ENCODE measurements around the gene STPG4. TPM values are rescaled to one million over a fixed set of nuclear protein-coding genes. Genes with fewer than 3 reads are reported as not detected.

Gene STPG4
- total and polyA plus RNA-seq, 2 of the 8 experiments (the other 6 are each of a cell fraction or from before 2014, with no cell fraction given) = 0.28 TPM; not detected in 1

DNA sequence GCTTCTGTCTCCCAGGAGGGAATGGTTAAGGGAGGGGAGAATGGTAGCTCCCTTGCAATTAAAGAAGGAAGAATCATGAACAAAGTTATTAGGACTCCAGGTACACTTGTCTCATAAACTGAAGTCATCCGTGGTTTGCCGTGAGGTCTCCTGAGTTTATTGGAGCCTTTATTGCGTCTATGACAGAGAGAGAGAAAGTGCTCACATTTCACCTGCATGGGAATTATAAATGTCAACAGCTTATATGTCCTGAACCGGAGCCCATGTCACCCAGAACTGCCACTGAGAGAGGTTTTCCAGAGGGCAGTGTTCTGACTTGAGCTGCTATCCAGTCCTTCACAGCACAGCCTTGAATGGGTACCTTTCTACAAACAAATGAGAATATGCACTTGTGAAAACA is 104.3 kb downstream of the STPG4 start:
- H3K9me3 ChIP-seq (ENCODE audit: insufficient read depth in 2 of 2, low read depth in 1 of 2, low read length in 1 of 2) = no peaks in the 10 kb centered on the region
- no peak overlapping the region for H4K8ac ChIP-seq (ENCODE audit: extremely low read depth, insufficient read depth, low read length)
- H3K4ac ChIP-seq (replicated peaks; ENCODE audit: insufficient read length, low read depth, low read length) = no peak overlapping the region
- peaks cover 0 to 3% (median under 1%) of the 10 kb centered on the region in 4 experiments; a peak in 3 of 7 replicates for H3K4me1 ChIP-seq (replicated peaks in 1 of 4; ENCODE audit: control insufficient read depth in 3 of 4, insufficient read depth in 4 of 4, low read length in 3 of 4)
- TF ChIP-seq RFX5 (IDR thresholded peaks at IDR 0.05; ENCODE audit: borderline replicate concordance, low read depth, low read length) (no peak), ZNF274 (IDR thresholded peaks at IDR 0.05; ENCODE audit: borderline replicate concordance, extremely low read depth, low read length) (no peak), ATF3 (IDR thresholded peaks at IDR 0.05; ENCODE audit: insufficient read depth, low read depth, low read length) (no peak), TAF1 (IDR thresholded peaks at IDR 0.05; ENCODE audit: low read depth, low read length) (no peak), TAF7 (optimal IDR thresholded peaks at IDR 0.05; ENCODE audit: borderline replicate concordance, low read depth, low read length) (no peak), CBX8 (IDR thresholded peaks at IDR 0.05; ENCODE audit: borderline replicate concordance, low read depth, low read length) (no peak), PHF8 (conservative IDR thresholded peaks at IDR 0.05; ENCODE audit: low read depth, low read length) (no peak), CEBPB (IDR thresholded peaks at IDR 0.05; ENCODE audit: low read depth, low read length) (no peak)
- POLR2A ChIA-PET (ENCODE audit: partially characterized antibody) = interaction anchor here (1.3 kb wide), 1 partner anchor 14 kb away, joined by 3 read pairs; no protein-coding TSS in a partner anchor
- no peaks in the 10 kb centered on the region for H3K23me2 ChIP-seq (ENCODE audit: low read depth, low read length)
- no peak overlapping the region for H3K4me2 ChIP-seq (ENCODE audit: insufficient read depth in 1 of 2, low read depth in 2 of 2, low read length in 2 of 2)
- H2BK15ac ChIP-seq (ENCODE audit: low read length) = no peak overlapping the region
- no peak overlapping the region for H3K23ac ChIP-seq (ENCODE audit: insufficient read length)
- H3K14ac ChIP-seq (ENCODE audit: insufficient read length) = no peak overlapping the region
- no peak overlapping the region for H3K9ac ChIP-seq (replicated peaks in 1 of 4; ENCODE audit: extremely low read depth in 1 of 4, low read depth in 3 of 4, low read length in 3 of 4)
- H3K56ac ChIP-seq (replicated peaks; ENCODE audit: insufficient read length, low read depth, low read length) = no peak overlapping the region
- H3K79me1 ChIP-seq (ENCODE audit: low read depth, low read length) = no peaks in the 10 kb centered on the region
- no peak overlapping the region for H4K5ac ChIP-seq (ENCODE audit: insufficient read length, low read depth, low read length)
- H2BK5ac ChIP-seq (ENCODE audit: low read depth, low read length) = no peak overlapping the region
- H3K79me2 ChIP-seq (ENCODE audit: control insufficient read depth in 1 of 2, insufficient read depth in 2 of 2, low read length in 2 of 2) = no peaks in the 10 kb centered on the region
- H3K27me3 ChIP-seq (replicated peaks in 1 of 4; ENCODE audit: control insufficient read depth in 3 of 4, extremely low read depth in 1 of 4, insufficient read depth in 3 of 4, low read length in 3 of 4) = no peaks in the 10 kb centered on the region
- WGBS, 2 experiments (ENCODE audit: extremely low coverage in 1 of 2, insufficient coverage in 1 of 2, insufficient read length in 1 of 2, insufficient replicate concordance in 2 of 2, low coverage in 1 of 2, low lambda C conversion rate in 2 of 2, missing lambda C conversion rate in 1 of 2) = 94% methylated on average over 4 of the region's 4 CpGs; no CpG with 5 or more reads in 1 of the 2 experiments
- DNase-seq (ENCODE audit: low read depth in 1 of 2, low spot score in 2 of 2) (no peak), FAIRE-seq (no peak)
- H2BK20ac ChIP-seq (ENCODE audit: low read length) = no peak overlapping the region
- no peak overlapping the region for H2AK5ac ChIP-seq (ENCODE audit: low read depth, low read length)
- CTCF ChIA-PET (ENCODE audit: partially characterized antibody) = interaction anchor here (0.9 to 2.1 kb wide), 10 partner anchors 9 to 272 kb away, joined by 3 to 8 read pairs (median 4); no protein-coding TSS in a partner anchor
- no peak overlapping the region for H2BK12ac ChIP-seq (ENCODE audit: low read depth, low read length)
- H2AFZ ChIP-seq (ENCODE audit: low read length) = no peak overlapping the region
- peaks cover 0 to 6% (median 0%) of the 10 kb centered on the region in 4 experiments; a peak in 3 of 8 replicates for H3K36me3 ChIP-seq (ENCODE audit: control insufficient read depth in 2 of 4, insufficient read depth in 4 of 4, low read length in 3 of 4)
- H3K18ac ChIP-seq (ENCODE audit: extremely low read depth, low read length) = no peak overlapping the region
- no peak overlapping the region for H3K27ac ChIP-seq (ENCODE audit: low read depth, low read length)
- no peak overlapping the region for H2BK120ac ChIP-seq (replicated peaks; ENCODE audit: low read depth, low read length)
- H4K20me1 ChIP-seq (replicated peaks in 1 of 2; ENCODE audit: control insufficient read depth in 1 of 2, insufficient read depth in 2 of 2, low read length in 2 of 2) = no peaks in the 10 kb centered on the region
- no peak overlapping the region for H3K4me3 ChIP-seq (ENCODE audit: extremely low read depth in 1 of 4, insufficient read depth in 2 of 4, low read depth in 3 of 4, low read length in 4 of 4)
- no peak overlapping the region for H4K91ac ChIP-seq (replicated peaks; ENCODE audit: insufficient read length, low read length)

All from H1 (cell line).